Effector CD8-positive, alpha-beta T cell (primary cell): Measurements from ENCODE around the gene RPL27.

Source experiments
- DNase-seq: peaks from one replicate; lab custom pipeline; 2025; lab: John Stamatoyannopoulos, UW

The RPL27 gene

GRCh38 chr17:43051969-43052368 is 53.8 kb downstream of the RPL27 start:
- no peak for DNase-seq
